Measurements from ENCODE around the gene LY6G5C. TPM values are rescaled to one million over a fixed set of nuclear protein-coding genes. Genes with fewer than 3 reads are reported as not detected.

Gene LY6G5C
- total and polyA plus RNA-seq, 9 of the 15 experiments (the other 6 are each of a cell fraction or from before 2014, with no cell fraction given), result 0.10 to 0.67 (median 0.46) TPM; not detected in 4

- peak; percentile 82; the same call in 1 of the 2 replicates for TF ChIP-seq PHB (CRISPR knock-in tag; IDR thresholded peaks at IDR 0.05)
- no peak for TF ChIP-seq STAT5B (CRISPR knock-in tag; IDR thresholded peaks at IDR 0.05)
- TF ChIP-seq NRF1 (conservative IDR thresholded peaks at IDR 0.05 in 1 of 2, IDR thresholded peaks at IDR 0.05 in 1 of 2), result peak; percentile 73 to 77
- no peak for TF ChIP-seq MCM5 (IDR thresholded peaks at IDR 0.05; ENCODE audit: low read depth)
- no peak; the same call in none of the 2 replicates for TF ChIP-seq ELF2 (CRISPR knock-in tag; IDR thresholded peaks at IDR 0.05)
- TF ChIP-seq KLF6 (CRISPR knock-in tag; IDR thresholded peaks at IDR 0.05; ENCODE audit: borderline replicate concordance), result peak; percentile 81; the same call in 1 of the 2 replicates
- no peak for TF ChIP-seq KAT8 (IDR thresholded peaks at IDR 0.05; ENCODE audit: low read depth)
- TF ChIP-seq TCF7 (IDR thresholded peaks at IDR 0.05; ENCODE audit: borderline replicate concordance), result peak; percentile 78
- TF ChIP-seq PCBP2 (IDR thresholded peaks at IDR 0.05; ENCODE audit: low read depth, low read length, poor library complexity, severe bottlenecking), result no peak
- TF ChIP-seq THRAP3 (IDR thresholded peaks at IDR 0.05; ENCODE audit: borderline replicate concordance), result no peak
- peak; percentile 28; the same call in 1 of the 2 replicates for TF ChIP-seq RFX5 (IDR thresholded peaks at IDR 0.05; ENCODE audit: low read depth, low read length)
- peak; percentile 80 for TF ChIP-seq JUN (IDR thresholded peaks at IDR 0.05; ENCODE audit: borderline replicate concordance, low read depth, low read length)
- 0 out of 2 replicates have a peak, but pooled peaks have one; percentile 24 for TF ChIP-seq JUN (CRISPR knock-in tag; IDR thresholded peaks at IDR 0.05; ENCODE audit: borderline replicate concordance)
- no peak for TF ChIP-seq NFIX (CRISPR knock-in tag; IDR thresholded peaks at IDR 0.05; ENCODE audit: low read depth)
- TF ChIP-seq ETV5 (CRISPR knock-in tag; IDR thresholded peaks at IDR 0.05; ENCODE audit: low read depth), result peak; percentile 81; the same call in 1 of the 2 replicates
- peak; percentile 77 for TF ChIP-seq RNF2 (IDR thresholded peaks at IDR 0.05)
- no peak; the same call in 1 of the 2 replicates for TF ChIP-seq ZBTB43 (CRISPR knock-in tag; IDR thresholded peaks at IDR 0.05)
- peak; percentile 96 for TF ChIP-seq SREBF2 (CRISPR knock-in tag; IDR thresholded peaks at IDR 0.05)
- peak; percentile 10 for TF ChIP-seq KAT2B (IDR thresholded peaks at IDR 0.05; ENCODE audit: low read depth, low read length)
- peak; percentile 78 for TF ChIP-seq ZSCAN32 (CRISPR knock-in tag; IDR thresholded peaks at IDR 0.05)
- peak; percentile 69 for TF ChIP-seq ESRRA (IDR thresholded peaks at IDR 0.05; ENCODE audit: borderline replicate concordance, low read depth)
- TF ChIP-seq NCOR1 (IDR thresholded peaks at IDR 0.05), result no peak; the same call in 1 of the 2 replicates
- peak; percentile 61 for TF ChIP-seq MAFF (IDR thresholded peaks at IDR 0.05; ENCODE audit: low read length)
- 0 out of 2 replicates have a peak, but pooled peaks have one; percentile 91 for TF ChIP-seq ZNF766 (CRISPR knock-in tag; conservative IDR thresholded peaks at IDR 0.05)
- 0 out of 2 replicates have a peak, but pooled peaks have one; percentile 11 for TF ChIP-seq THRB (CRISPR knock-in tag; conservative IDR thresholded peaks at IDR 0.05)
- peak; percentile 71 for TF ChIP-seq ARID1B (IDR thresholded peaks at IDR 0.05)
- TF ChIP-seq ZNF75A (CRISPR knock-in tag; IDR thresholded peaks at IDR 0.05), result peak; percentile 72
- no peak for TF ChIP-seq FUS (optimal IDR thresholded peaks at IDR 0.05; ENCODE audit: low read depth, low read length)
- TF ChIP-seq PHF20 (IDR thresholded peaks at IDR 0.05; ENCODE audit: partially characterized antibody), result peak; percentile 31
These were observed 22.2 kb upstream of the LY6G5C start, which contains the start of gene ABHD16A (continued) for GRCh38 chr6:31702819-31703716.
